Stimulated activated CD8-positive, alpha-beta memory T cell treated with anti-CD3 and anti-CD28 coated beads, Interleukin-15, amount 100 ng/mL, for 24 hours (primary cell): ENCODE measurements around the gene PCDHGC5.

Source experiments
- DNase-seq: peaks from one replicate; pipeline ENCODE4 v3.0.0-alpha.2; 2020; ENCODE audit warnings: low read depth

PCDHGC5 gene

DNA sequence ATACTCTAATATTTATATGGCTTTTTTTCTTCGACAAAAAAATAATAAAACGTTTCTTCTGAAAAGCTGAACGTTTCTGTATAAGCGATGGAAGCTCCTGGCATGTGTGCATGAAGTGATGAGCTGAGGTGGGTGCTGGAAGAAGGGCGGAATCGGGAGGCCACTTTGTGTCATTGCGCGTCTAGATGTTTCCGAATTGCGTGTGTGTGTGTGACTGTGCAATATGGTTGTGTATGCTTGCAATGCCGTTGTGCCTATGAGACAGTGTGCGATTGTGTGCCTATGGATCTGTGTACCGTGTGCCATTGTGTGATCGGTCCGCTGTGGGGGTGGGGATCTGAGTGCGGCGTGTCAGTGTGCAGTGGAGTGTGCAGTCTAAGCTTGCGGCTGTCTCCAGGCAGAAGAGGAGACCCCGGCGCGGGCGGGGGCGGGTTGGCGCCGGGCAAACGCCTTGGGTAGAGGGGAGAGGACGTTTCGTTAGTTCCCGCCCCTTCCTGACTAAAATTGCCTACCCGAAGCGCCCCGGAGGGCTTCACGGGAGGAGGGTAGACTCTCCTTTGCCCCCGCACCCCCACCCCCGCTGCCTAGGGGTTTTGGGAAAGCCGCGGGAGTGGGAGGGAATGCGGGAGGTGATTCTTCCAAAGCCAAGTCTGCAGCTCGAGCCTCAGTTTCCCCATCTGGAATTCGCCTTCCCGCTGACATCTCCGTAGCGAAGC, 24.2 kb downstream of the PCDHGC5 start:
- DNase-seq = no peak

DNA sequence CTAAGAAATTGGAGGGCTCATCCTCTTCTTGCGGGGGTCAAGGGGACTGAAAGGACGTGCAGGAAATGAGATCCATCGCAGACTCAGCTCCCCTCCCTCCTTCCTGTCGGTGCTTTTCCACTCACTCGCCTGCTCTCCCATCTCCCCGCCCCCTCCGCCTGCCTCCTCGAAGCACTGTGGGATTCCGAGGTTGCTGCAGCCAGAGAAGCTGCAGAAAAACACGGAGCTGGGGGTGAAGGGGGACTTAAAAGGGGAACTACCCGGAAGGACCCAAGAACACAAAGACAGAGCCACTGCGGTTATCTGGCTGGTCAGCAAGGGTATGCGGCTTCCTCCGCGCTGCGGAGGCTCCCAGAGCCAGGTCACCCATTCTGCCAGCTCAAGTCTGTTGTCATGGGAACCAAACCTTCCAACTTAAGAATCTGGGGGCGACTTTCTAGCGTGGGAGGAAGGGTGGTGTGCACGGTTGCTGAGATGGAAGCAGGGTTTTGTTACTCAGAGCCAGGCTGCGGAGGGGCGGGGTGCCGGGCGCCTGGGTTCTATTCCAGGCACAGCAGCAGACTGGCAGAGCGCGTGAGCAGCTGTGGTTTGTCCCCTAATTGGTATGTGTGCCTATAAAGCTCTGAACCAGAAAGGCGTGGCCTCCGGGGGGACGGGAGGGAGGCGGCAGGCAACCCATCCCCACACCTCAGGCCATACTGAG, 24.9 kb downstream of the PCDHGC5 start:
- DNase-seq = no peak

GRCh38 chr5:141514330-141515133, 25.7 kb downstream of the PCDHGC5 start:
- no peak for DNase-seq

DNA sequence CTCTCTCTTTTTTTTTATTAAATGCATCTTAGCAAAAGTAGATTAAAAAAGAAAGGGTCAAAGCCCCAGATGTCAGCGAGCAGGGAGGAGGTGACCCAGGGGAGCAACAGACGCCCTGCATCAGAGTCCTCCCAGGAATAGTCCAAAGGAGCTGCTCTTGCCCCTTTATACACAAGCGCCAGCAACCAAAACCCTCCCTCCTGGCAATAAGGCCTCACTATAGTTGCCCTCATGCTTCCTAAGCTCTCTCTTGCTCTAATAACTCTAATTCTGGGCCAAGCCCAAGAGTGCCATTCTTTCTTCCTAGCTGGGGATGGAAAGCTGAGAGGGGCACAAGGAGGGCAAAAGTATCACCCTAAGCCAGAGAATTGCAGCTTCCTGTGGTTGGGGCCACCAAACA, 26.3 kb downstream of the PCDHGC5 start:
- no peak for DNase-seq

- no peak for DNase-seq
These were observed 27.2 kb downstream of the PCDHGC5 start for GRCh38 chr5:141515946-141516671.

GRCh38 chr5:141516672-141517025, 27.8 kb downstream of the PCDHGC5 start:
- DNase-seq = no peak

DNA sequence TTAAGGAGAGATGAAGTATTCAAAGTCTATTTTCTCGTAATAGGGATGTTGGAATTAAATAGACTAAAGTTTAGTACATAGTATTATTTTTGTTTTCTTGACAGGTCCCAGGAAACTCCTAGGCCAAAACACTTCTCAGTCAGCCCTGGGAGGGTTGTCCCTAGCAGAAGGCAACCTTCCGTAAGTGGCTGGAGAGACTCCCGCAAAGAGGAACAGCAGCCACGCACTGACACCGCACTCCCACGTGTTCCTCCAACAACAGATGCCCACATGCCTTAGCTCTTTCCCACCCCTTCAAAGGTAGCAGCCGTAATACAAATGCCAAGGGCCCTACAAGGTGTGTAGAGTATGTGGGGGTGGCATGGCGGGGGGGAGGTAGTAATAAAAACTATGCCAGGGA, 28.4 kb downstream of the PCDHGC5 start:
- DNase-seq = no peak

DNA sequence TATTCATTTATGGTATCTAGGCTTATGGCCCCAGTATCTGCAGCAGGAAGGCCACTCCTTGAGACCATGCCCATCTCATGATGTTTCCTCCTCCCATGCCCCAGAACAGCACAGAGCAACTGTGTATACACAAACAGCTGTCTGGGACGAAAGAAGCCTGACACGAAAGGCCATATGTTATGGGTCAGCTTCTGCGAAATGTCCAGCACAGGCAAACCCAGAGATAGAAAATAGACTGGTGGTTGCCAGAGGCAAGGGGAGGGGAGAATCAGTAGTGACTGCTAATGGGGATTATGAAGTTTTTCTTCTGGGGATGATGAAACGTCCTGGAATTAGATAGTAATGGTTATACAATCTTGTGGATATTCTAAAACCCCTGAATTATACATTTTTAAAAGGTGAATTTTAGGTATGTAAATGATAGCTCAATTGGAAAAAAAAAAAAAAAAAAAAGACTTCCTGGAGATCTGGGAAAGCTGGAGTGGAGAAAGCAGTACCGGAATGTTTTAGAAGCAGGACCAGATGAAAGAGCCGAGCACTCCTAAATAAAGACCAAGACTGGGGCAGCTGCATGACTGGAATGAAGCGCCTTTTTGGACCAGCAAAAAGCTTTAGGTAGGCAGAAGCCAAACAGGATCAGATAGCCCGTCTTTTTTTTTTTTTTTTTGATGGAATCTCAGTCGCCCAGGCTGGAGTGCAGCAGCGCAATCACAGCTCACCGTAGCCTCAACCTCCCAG, 29.2 kb downstream of the PCDHGC5 start:
- no peak for DNase-seq

- no peak for DNase-seq
These were observed 29.7 kb downstream of the PCDHGC5 start for GRCh38 chr5:141518618-141519015.

DNA sequence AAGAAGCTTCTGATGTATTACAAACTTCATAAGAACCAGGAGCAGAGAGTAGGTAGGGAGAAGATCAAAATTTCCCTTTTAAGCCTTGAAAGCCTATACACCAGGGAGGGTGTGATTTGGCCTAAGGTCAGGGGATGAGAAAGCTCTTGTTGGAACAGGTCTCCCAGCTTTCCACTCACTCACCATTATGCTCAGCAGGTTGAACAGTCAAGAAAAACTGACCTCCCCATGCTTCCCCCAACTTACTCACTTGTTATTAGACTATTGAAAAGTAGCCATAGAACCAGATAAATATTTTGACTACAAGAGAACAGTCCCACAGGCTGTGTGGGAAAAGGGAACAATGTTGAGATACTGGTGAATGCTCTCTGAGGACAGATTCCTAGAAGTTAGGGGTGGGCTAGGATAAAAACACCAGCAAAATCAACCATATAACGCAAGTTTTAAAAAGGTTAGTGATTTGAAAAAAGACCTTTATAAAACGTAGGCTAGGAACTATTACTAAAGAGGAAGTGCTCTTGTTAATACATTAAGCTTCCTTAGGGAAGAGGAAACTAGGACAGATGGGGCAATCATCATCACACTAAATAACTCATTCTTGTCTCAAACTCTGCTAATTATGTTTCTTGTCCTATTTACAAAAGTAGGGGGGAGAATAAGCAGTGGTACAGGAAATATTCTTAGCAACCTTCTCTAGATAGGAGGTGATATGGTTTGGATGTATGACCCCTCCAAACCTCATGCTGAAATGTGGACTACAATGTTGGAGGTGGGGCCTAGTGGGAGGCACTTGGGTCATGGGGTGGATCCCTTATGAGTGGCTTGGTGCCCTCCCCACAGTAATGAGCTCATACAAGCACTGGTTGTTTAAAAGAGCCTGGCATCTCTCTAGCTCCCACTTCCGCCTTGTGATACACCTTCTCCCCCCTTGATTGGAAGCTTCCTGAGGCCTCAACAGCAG, 31.0 kb downstream of the PCDHGC5 start:
- DNase-seq = no peak

GRCh38 chr5:141521244-141521781, 32.4 kb downstream of the PCDHGC5 start:
- DNase-seq = no peak

DNA sequence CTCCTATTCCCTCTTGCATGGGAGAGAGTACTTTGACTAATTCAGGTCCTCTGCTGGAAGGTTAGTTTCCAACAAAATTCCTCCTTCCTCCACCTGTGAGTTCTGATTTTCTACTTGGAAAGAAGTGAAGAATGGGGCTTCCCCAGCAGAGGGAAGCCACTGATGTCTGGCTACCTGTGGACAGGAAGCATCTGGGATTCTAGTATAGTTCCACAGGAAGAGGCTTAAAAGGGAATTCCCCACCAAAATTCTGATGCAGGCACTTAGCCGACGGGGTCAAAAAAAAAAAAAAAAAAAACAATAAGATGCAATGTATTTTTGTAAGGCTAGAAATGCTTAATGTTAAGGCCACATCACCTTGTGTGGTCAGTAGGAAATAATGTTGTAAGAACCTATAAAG, 33.4 kb downstream of the PCDHGC5 start:
- no peak for DNase-seq

- DNase-seq = no peak
These were observed 35.1 kb downstream of the PCDHGC5 start for GRCh38 chr5:141523991-141524390.

GRCh38 chr5:141524604-141525597, 36.0 kb downstream of the PCDHGC5 start:
- DNase-seq = no peak

DNA sequence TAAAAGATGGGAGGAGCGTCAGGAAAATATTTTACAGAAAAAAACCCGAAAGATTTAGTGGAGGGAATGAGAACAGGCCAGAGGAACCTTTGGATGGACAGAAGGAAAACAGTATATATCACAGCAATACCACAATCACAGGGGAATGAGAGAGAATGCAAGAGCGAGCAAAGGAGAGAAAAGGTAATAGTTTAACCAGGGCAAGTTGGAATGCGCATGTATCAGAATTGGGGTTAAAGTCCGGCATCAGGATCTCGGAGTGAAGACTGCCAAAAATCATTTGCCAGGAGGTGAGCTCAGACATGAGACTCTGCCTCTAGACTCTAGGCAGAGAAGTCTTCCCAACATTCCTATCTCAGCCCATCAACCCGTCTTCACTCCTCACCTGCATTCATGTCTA, 36.8 kb downstream of the PCDHGC5 start:
- no peak for DNase-seq

DNA sequence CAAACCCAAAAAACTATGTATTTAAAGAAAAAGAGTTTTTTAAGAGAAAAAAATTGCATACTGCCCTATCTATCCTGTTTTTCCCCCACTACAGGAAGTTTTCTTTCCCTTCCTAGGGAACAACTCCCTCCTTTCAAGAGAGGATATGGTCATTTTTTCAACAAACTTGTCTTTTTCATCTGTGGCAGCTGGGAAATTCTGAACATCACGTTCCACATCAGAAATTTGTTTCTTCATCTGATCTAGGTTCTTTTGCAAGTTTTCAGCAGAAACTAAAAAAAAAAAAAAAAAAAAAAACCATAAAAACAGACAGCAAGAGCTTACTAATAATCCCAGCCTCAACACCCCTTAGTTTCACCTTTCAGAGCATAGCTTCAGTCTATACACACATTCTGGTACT, 38.5 kb downstream of the PCDHGC5 start:
- DNase-seq = no peak

- no peak for DNase-seq
These were observed 39.6 kb downstream of the PCDHGC5 start for GRCh38 chr5:141528291-141528984.

- DNase-seq = no peak
These were observed 40.1 kb downstream of the PCDHGC5 start for GRCh38 chr5:141529002-141529401.
